ENCODE results near the gene PRICKLE4. TPM values are rescaled to one million over a fixed set of nuclear protein-coding genes. Genes with fewer than 3 reads are reported as not detected.
A peak's percentile ranks its signal among the peaks of the same experiment; 100 is the strongest.

PRICKLE4 gene
- total RNA-seq, 4 donors from 2014 or later: 5.1 to 11.4 (median 10.8) TPM

DNA sequence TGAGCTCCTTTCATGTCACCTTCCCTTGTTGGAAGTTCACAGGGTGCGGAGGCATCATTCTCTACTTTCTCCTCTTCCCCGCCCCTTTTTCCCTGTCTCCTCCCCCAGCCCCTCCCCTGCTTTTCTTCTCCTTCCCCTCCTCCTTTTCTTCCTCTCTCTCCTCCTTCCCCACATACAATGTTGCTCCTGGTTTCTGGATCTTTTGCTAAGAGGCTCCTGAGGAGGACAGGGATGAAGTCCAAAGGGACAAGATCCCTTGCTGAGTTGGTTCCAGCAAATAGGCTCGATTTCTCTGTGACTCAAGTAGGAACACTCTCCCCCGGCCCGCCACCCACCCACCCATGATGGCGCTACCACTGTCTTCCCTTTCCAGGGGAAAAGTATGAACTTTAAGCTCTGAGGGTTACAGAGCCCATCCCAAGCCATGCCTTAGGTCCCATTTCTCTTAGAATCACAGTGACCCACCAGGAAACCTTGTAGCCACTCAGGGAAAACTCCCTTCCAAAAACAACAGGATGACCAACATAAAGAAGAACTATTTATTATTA is 44.3 kb upstream of the PRICKLE4 start:
- intact Hi-C loops (cut with DNase I): no loop called here
- Histone ChIP-seq H3K4me3 (peak overlapping the region in 1 of 4 donors; percentile 91), H3K4me1 (peaks cover 22 to 43% (median 23%) of the 10 kb centered on the region in 3 donors)

DNA sequence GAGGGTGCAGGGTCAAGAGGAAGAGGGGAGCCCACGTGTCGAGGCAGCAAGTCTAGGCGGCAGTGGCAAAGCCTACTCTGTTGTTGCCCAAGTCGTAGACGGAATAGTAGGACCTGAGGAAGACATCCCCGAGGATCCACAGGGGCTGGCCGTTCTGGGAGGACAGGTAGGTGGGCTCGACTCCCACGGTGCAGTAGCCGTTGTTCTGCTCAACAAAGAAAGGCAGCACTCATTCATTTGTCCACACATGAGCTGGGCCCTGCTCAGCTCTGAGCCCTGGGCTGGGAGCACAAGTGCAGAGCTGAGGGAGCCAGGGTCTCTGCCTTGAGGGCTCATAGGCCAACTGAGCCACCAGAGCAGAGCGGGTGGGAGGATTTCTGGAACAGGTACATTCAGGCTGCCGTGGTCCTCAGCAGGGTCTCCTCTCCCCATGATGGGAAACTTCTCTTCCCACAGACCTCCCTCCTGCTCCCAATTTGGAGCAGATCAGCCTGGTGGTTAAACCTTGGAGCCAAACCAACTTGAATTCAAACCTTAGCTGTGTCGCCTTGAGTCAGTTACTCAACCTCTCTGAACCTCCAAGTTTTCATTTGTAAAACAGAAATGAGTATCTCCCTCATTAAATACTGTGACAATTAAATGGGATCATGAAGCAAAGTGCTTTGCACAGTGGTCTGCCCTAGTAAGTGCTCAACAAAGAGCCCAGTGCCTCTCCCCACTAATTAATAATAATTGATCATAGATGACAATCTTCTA is 43.6 kb upstream of the PRICKLE4 start:
- intact Hi-C loops (cut with DNase I): no loop called here
- Histone ChIP-seq H3K36me3 (no peaks in the 10 kb centered on the region), H3K27me3 (no peaks in the 10 kb centered on the region), H3K4me3 (no peak overlapping the region), H3K4me1 (peaks cover 19 to 36% (median 22%) of the 10 kb centered on the region in 3 donors), H3K9me3 (no peaks in the 10 kb centered on the region), H3K27ac (no peak overlapping the region)
- TF ChIP-seq, protein P1, sequence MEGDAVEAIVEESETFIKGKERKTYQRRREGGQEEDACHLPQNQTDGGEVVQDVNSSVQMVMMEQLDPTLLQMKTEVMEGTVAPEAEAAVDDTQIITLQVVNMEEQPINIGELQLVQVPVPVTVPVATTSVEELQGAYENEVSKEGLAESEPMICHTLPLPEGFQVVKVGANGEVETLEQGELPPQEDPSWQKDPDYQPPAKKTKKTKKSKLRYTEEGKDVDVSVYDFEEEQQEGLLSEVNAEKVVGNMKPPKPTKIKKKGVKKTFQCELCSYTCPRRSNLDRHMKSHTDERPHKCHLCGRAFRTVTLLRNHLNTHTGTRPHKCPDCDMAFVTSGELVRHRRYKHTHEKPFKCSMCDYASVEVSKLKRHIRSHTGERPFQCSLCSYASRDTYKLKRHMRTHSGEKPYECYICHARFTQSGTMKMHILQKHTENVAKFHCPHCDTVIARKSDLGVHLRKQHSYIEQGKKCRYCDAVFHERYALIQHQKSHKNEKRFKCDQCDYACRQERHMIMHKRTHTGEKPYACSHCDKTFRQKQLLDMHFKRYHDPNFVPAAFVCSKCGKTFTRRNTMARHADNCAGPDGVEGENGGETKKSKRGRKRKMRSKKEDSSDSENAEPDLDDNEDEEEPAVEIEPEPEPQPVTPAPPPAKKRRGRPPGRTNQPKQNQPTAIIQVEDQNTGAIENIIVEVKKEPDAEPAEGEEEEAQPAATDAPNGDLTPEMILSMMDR (IDR thresholded peaks at IDR 0.05): no peak
- no peak for TF ChIP-seq POLR2A (IDR thresholded peaks at IDR 0.05)
- no peak for DNase-seq
- 86 to 89% methylated on average over 12 to 13 of the region's 13 CpGs for WGBS, 2 donors

More for the DNA sequence above, 44.3 kb upstream of the PRICKLE4 start:
- no peaks in the 10 kb centered on the region for H3K9me3 ChIP-seq
- no peaks in the 10 kb centered on the region for H3K36me3 ChIP-seq
- no peak for DNase-seq
- WGBS, 2 donors: 62 to 66% methylated on average over 3 to 5 of the region's 6 CpGs
- TF ChIP-seq, protein P1 (IDR thresholded peaks at IDR 0.05): no peak
- no peak for TF ChIP-seq POLR2A (IDR thresholded peaks at IDR 0.05)
- no peak overlapping the region for H3K27ac ChIP-seq
- no peaks in the 10 kb centered on the region for H3K27me3 ChIP-seq

GRCh38 chr6:41737591-41738130 is 42.9 kb upstream of the PRICKLE4 start:
- Histone ChIP-seq H3K4me3 (no peak overlapping the region), H3K27ac (no peak overlapping the region), H3K27me3 (no peaks in the 10 kb centered on the region), H3K9me3 (no peaks in the 10 kb centered on the region), H3K36me3 (no peaks in the 10 kb centered on the region), H3K4me1 (peaks cover 14 to 29% (median 22%) of the 10 kb centered on the region in 3 donors)
- TF ChIP-seq POLR2A (IDR thresholded peaks at IDR 0.05): no peak
- TF ChIP-seq, protein P1 (IDR thresholded peaks at IDR 0.05): no peak
- intact Hi-C loops (cut with DNase I): no loop called here
- no peak for DNase-seq
- WGBS, 2 donors: 87 to 96% methylated on average over 5 to 6 of the region's 6 CpGs

GRCh38 chr6:41739041-41739440 is 41.5 kb upstream of the PRICKLE4 start:
- Histone ChIP-seq H3K27me3 (no peaks in the 10 kb centered on the region), H3K4me3 (no peak overlapping the region), H3K27ac (no peak overlapping the region), H3K9me3 (no peaks in the 10 kb centered on the region), H3K36me3 (no peaks in the 10 kb centered on the region), H3K4me1 (peaks cover 3 to 15% (median 8%) of the 10 kb centered on the region in 3 donors)
- no peak for DNase-seq
- intact Hi-C loops (cut with DNase I): no loop called here
- 80 to 83% methylated on average over 4 of the region's 4 CpGs for WGBS, 2 donors
- TF ChIP-seq, protein P1 (IDR thresholded peaks at IDR 0.05): no peak
- no peak for TF ChIP-seq POLR2A (IDR thresholded peaks at IDR 0.05)

Measured in esophagus squamous epithelium (tissue), 5 donors.